SK-N-MC (cell line): ENCODE data around the gene ASCC1.

ENCODE experiments used
- DNase-seq: peaks from one replicate; pipeline ENCODE4 v3.0.0-alpha.2; 2011; ENCODE audit warnings: low read depth, low spot score
- H3K27ac ChIP-seq: fragments of 200-600 bp; sonication (generic); 2 replicates; pipeline ENCODE4 v1.5.1; 2016; ENCODE audit warnings: mixed run types
- H3K36me3 ChIP-seq: fragments of 200-600 bp; sonication (generic); 2 replicates; pipeline ENCODE4 v1.6.1; 2017; ENCODE audit warnings: antibody characterized with exemption, low read length, mixed read lengths; ENCODE audit not compliant: insufficient read depth
- H3K4me3 ChIP-seq: fragments of 200-600 bp; sonication (generic); 2 replicates; pipeline ENCODE4 v1.5.1; 2016
- H3K9ac ChIP-seq: fragments of 200-600 bp; sonication (generic); 2 replicates; pipeline ENCODE4 v1.8.0; 2017; ENCODE audit warnings: mixed run types, mixed read lengths; ENCODE audit not compliant: insufficient read length
- H3K9me3 ChIP-seq: fragments of 200-600 bp; sonication (generic); 2 replicates; pipeline ENCODE4 v1.6.1; 2017; ENCODE audit warnings: low read depth, mild to moderate bottlenecking, antibody characterized with exemption, low read length, moderate library complexity, mixed read lengths
- EZH2 ChIP-seq: fragments of 200-600 bp; sonication (generic); IDR thresholded peaks from one replicate; pipeline ENCODE4 v1.6.1; 2017; ENCODE audit warnings: antibody characterized with exemption
- FOXP2 ChIP-seq: optimal IDR thresholded peaks from 2 replicates; pipeline ENCODE3; 2011; ENCODE audit warnings: mild to moderate bottlenecking, moderate library complexity; ENCODE audit not compliant: insufficient read depth; ENCODE audit errors: extremely low read length, control extremely low read depth
- POLR2AphosphoS5 ChIP-seq: IDR thresholded peaks from 2 replicates; pipeline ENCODE4 v1.6.1; 2012; ENCODE audit warnings: mild to moderate bottlenecking, low read depth, low read length, borderline replicate concordance

The ASCC1 gene

DNA sequence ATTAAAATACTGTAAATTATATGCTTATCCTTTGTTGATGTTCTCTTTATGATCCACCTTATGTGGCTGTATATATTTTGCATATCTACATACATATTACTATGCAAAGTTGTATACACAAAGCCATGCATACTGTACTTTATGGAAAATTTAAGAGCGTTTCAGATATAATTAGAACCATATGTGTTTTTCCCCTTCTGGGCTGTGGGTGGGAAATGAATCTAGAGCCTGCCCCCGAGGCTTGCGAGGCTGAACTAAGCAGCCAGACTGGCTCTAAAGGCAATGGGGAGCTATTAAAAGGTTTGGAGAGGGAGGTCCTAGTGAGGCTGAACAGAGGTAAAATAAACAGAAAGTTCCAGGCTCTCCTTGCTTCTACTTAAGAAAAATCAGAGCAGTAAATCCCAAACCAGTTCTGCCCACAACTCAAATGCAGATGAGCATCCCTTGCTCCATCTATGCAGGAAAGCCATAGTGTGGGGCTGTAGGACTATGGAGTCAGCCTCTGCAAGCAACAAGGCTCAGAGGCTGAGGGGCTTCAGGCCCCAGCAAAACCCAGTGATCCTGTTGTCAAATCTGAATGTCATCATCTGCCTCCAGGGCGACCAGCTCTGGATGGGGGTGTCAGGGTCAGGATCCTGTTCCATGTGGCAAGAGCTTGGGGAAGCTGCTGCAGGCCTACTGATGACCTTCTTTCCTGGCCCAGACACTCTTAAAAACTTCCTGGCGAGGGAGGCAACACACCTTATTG lies 43.6 kb upstream of the ASCC1 start:
- peak; percentile 90 for DNase-seq
- H3K36me3 ChIP-seq, result no peaks in the 10 kb centered on the region
- no peak; the same call in none of the 2 replicates for TF ChIP-seq POLR2AphosphoS5
- TF ChIP-seq EZH2, result no peak
- peak; percentile 81 for TF ChIP-seq FOXP2
- H3K27ac ChIP-seq, result peak overlapping the region; percentile 99
- no peaks in the 10 kb centered on the region for H3K9me3 ChIP-seq
- peak overlapping the region; percentile 78 for H3K9ac ChIP-seq
- H3K4me3 ChIP-seq, result peak overlapping the region; percentile 76

DNA sequence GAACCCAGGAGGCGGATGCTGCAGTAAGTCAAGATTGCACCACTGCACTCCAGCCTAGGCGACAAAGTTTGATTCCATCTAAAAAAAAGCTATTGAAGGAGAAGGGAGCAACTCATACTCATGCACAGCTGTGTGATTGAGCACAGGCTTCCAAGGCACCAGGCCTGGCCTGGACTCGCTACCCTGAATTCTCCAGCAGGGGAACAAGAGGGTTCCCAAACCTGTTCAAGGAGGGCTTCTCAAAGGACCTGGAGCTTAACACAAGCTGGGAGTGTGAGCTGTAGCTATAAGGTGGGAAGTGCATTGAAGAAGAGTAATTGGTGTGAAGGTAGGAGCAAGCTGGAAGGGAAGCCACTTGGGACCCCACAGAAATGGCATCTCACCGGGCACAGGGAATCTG lies 42.5 kb upstream of the ASCC1 start:
- Histone ChIP-seq H3K27ac (peak overlapping the region; percentile 99), H3K9me3 (no peaks in the 10 kb centered on the region), H3K9ac (no peak overlapping the region), H3K36me3 (no peaks in the 10 kb centered on the region), H3K4me3 (no peak overlapping the region)
- TF ChIP-seq FOXP2, result no peak
- no peak for TF ChIP-seq POLR2AphosphoS5
- no peak for TF ChIP-seq EZH2
- no peak for DNase-seq

DNA sequence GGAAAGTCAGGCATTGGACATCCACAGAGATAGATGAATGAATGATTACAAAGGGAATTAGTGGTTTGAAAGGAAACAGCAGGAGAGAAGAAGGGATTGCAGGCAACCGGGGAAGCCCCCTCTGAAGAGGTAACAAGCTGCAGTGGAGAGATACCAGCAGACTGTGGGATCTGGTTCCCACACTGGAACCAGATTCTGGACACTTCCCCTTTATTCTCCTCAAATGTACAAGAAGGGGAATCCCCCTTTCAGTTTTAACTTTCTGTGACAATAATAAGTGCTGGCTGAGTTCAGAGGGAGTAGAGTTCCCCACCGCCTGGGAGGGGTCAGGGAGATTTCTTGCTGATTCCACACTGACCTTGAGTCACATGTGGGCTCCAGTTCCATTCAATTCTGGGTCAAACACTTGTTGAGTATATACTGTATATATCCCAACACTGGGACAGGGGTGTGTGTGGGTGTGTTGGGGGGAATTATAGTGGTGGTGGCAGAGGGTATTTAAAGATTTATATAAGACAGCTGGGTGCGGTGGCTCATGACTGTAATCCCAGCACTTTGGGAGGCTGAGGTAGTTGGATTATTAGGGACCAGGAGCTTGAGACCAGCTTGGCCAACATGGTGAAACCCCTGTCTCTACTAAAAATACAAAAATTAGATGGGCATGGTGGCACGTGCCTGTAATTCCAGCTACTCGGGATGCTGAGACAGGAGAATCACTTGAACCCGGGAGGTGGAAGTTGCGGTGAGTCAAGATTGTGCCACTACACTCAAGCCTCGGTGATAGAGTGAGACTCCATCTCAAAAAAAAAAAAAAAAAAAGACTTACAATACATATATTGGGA lies 41.2 kb upstream of the ASCC1 start:
- no peaks in the 10 kb centered on the region for H3K9me3 ChIP-seq
- TF ChIP-seq EZH2 (no peak), FOXP2 (no peak), POLR2AphosphoS5 (no peak)
- no peaks in the 10 kb centered on the region for H3K36me3 ChIP-seq
- no peak for DNase-seq
- peak overlapping the region; percentile 57 for H3K27ac ChIP-seq
- H3K9ac ChIP-seq, result no peak overlapping the region
- H3K4me3 ChIP-seq, result no peak overlapping the region

DNA sequence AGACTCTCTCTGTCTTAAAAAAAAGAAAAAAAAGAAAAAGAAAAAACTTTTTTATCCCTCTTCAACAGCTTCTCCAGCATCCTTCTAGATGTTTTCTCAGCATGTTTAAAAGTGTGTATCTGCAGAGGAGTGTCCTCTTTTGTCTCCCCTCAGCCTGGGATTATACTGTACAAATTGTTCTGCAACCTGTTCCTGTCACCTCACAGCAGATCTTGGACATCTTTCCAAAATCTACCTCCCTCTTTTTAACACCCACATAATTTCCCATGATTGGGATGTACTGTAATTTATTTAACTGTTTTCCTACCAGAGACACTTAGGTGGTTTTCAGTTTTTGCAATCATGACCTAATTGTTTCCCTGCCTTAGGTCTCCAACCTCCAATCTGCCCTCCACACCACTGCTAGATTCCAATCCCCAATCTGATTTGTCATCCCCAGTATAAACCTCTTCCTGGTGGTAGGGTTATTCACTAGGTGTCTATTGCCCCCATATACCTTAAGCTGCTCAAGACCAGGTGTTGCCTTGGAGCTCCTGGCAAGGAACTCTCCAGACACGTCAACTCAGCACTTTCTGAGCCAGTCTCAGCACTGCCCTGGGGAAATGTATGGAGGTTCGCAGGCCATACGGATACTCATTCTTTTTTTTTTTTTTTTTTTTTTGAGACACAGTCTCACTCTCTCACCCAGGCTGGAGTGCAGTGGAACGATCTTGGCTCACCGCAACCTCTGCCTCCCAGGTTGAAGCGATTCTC lies 40.1 kb upstream of the ASCC1 start:
- H3K36me3 ChIP-seq, result no peaks in the 10 kb centered on the region
- DNase-seq, result no peak
- no peak overlapping the region for H3K9ac ChIP-seq
- H3K27ac ChIP-seq, result peak overlapping the region; percentile 42; the same call in 1 of the 2 replicates
- H3K9me3 ChIP-seq, result no peaks in the 10 kb centered on the region
- TF ChIP-seq FOXP2 (no peak), EZH2 (no peak), POLR2AphosphoS5 (no peak)
- no peak overlapping the region for H3K4me3 ChIP-seq

DNA sequence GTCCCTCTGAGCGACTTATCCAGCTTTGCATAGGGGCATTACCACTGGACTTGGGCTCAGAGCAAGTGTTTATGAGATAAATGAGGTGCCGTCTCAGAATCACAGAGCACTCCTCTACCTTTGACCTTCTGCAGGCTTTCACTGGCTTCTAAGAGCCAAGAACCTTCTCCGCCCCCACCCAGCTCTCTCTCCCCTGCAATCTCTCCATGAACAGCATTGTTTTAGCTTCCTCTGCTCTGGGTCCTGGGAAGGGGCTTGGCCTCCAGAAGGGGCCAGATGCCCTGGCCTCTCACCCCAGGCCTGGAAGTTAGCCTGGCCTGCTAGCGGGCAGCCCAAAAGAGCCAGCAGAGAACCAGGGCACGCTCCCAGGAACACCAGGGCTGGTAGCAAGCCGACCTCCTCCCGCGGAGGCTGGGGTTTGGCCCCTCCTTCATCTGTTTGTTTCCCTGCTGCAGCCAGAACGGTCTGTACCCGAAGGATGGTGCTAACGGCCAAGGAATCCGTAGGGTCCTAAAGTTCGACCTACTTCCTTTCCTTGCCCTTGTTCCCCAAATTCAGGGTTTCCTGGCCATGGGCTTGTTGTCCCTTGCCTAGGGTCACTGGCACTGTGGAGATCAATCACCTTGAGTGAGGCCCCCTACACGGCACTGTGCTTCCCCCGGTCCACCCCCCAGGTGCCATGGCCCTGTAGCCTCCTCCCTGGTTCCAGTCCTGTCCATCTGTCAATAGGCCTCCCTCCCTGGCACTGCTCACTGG lies 38.9 kb upstream of the ASCC1 start:
- no peak overlapping the region for H3K9ac ChIP-seq
- H3K9me3 ChIP-seq, result no peaks in the 10 kb centered on the region
- no peaks in the 10 kb centered on the region for H3K36me3 ChIP-seq
- no peak overlapping the region for H3K4me3 ChIP-seq
- TF ChIP-seq FOXP2 (no peak), EZH2 (no peak), POLR2AphosphoS5 (no peak)
- DNase-seq, result no peak
- H3K27ac ChIP-seq, result no peak overlapping the region

- no peak for TF ChIP-seq EZH2
- TF ChIP-seq POLR2AphosphoS5, result no peak
- no peak for TF ChIP-seq FOXP2
- Histone ChIP-seq H3K36me3 (no peaks in the 10 kb centered on the region), H3K9ac (no peak overlapping the region), H3K9me3 (no peaks in the 10 kb centered on the region), H3K4me3 (no peak overlapping the region), H3K27ac (0 out of 2 replicates have a peak overlapping the region, but pooled peaks have one; percentile 25)
- DNase-seq, result no peak
Measured at GRCh38 chr10:72253578-72253977, 37.5 kb upstream of the ASCC1 start.

DNA sequence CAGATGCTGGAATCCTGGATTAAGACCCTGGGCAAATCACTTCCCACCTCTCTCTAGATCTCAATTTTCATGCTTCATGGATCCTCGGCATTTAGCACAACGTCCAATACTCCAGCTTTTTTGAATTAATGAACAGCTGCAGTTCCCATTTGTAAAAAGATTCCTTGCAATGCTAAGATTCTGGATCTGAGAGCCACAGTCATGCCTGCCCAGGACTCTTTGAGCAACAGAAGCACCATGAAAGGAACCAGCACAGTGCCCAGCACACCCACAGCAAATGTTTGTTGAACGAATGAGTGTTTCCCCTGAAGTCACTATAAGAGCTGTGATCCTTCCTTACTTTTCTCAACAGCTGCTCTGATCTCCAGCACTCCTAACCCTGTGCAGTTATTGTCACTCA lies 36.9 kb upstream of the ASCC1 start:
- H3K27ac ChIP-seq, result peak overlapping the region; percentile 25; the same call in 1 of the 2 replicates
- H3K36me3 ChIP-seq, result no peaks in the 10 kb centered on the region
- H3K9ac ChIP-seq, result no peak overlapping the region
- no peak overlapping the region for H3K4me3 ChIP-seq
- H3K9me3 ChIP-seq, result no peaks in the 10 kb centered on the region
- TF ChIP-seq EZH2, result no peak
- no peak for TF ChIP-seq POLR2AphosphoS5
- no peak for TF ChIP-seq FOXP2
- DNase-seq, result no peak

DNA sequence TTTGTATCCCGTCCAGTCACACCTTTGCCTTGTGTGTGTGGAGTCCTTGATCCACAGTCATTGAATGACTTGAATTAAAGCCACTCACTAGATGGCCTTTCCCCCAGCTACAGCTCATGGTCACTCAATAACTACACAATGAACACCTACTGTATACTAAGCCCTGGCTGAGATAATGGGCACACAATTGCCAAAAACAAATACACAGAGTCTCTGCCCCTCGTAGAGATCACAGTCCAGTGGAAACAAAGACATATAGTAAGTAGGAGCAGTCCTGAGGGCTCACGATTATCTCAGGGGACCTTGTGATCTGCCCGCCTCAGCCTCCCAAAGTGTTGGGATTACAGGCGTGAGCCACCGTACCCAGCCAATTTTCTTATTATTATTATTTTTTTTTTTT lies 35.6 kb upstream of the ASCC1 start:
- no peak overlapping the region for H3K9ac ChIP-seq
- H3K27ac ChIP-seq, result no peak overlapping the region
- TF ChIP-seq POLR2AphosphoS5 (no peak), FOXP2 (no peak)
- no peak overlapping the region for H3K4me3 ChIP-seq
- no peak for DNase-seq
- H3K9me3 ChIP-seq, result no peaks in the 10 kb centered on the region
- H3K36me3 ChIP-seq, result no peaks in the 10 kb centered on the region
